Measurements from ENCODE around the gene NPAP1.

- TF ChIP-seq CTCF (IDR thresholded peaks at IDR 0.05) (no peak), USF1 (CRISPR knock-in tag; IDR thresholded peaks at IDR 0.05) (no peak), FOXJ3 (CRISPR knock-in tag; IDR thresholded peaks at IDR 0.05; ENCODE audit: borderline replicate concordance) (no peak), CREB1 (CRISPR knock-in tag; IDR thresholded peaks at IDR 0.05) (no peak), SP1 (CRISPR knock-in tag; conservative IDR thresholded peaks at IDR 0.05) (no peak), TCF7 (CRISPR knock-in tag; IDR thresholded peaks at IDR 0.05; ENCODE audit: low read depth) (no peak), NFE2L1 (CRISPR knock-in tag; IDR thresholded peaks at IDR 0.05) (no peak), ZNF263 (CRISPR knock-in tag; IDR thresholded peaks at IDR 0.05; ENCODE audit: low read depth) (no peak), JUN (CRISPR knock-in tag; IDR thresholded peaks at IDR 0.05) (no peak)
- TF ChIP-seq, protein P1, sequence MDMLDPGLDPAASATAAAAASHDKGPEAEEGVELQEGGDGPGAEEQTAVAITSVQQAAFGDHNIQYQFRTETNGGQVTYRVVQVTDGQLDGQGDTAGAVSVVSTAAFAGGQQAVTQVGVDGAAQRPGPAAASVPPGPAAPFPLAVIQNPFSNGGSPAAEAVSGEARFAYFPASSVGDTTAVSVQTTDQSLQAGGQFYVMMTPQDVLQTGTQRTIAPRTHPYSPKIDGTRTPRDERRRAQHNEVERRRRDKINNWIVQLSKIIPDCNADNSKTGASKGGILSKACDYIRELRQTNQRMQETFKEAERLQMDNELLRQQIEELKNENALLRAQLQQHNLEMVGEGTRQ (CRISPR knock-in tag; IDR thresholded peaks at IDR 0.05) = no peak
These were observed 48.1 kb upstream of the NPAP1 start for GRCh38 chr15:24627443-24627842.

Data from WTC11 (cell line).